HG02588 (cell line): ENCODE data around the gene TMCO1.
"Not testable (repeated sequence)": the region's sequence is repeated elsewhere in the genome, so short reads cannot be mapped to it uniquely, and the experiment has no call there.

ENCODE experiments used
- ATAC-seq: cut with Tn5 transposase; IDR thresholded peaks from one replicate; pipeline ENCODE4 v1.9.1; 2021; ENCODE audit warnings: mild to moderate bottlenecking, moderate library complexity; ENCODE audit not compliant: unreplicated experiment

TMCO1 gene

DNA sequence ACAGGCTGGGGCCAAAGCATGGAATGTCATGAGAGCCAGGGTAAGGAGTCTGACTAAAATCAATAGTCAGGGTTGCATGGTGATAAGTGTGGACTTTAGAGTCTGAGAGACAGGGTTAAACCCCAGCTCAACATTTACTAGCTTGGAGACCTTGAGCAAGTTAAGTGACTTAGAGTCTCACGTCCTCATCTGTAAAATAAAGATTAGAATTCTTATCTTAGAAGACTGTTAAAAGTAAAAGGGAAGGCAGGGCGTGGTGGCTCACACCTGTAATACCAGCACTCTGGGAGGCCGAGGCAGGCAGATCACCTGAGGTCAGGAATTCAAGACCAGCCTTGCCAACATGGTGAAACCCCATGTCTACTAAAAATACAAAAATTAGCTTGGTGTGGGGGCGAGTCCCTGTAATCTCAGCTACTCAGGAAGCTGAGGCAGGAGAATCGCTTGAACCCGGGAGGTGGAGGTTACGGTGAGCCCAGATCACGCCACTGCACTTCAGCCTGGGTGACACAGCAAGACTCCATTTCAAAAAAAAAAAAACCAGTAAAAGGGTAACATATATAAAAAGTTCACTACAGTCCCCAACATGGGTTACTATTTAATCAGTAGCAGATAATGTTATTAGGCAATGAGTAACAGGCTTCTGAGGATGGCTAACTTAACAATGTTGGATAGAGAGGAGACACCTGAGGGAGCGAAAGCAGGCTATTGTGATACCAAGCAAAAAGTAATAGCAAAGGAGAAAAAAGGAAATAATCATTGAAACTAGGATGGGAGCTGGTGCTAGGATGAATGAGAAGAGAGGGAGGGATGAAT is 20.8 kb downstream of the TMCO1 start:
- ATAC-seq = no peak

DNA sequence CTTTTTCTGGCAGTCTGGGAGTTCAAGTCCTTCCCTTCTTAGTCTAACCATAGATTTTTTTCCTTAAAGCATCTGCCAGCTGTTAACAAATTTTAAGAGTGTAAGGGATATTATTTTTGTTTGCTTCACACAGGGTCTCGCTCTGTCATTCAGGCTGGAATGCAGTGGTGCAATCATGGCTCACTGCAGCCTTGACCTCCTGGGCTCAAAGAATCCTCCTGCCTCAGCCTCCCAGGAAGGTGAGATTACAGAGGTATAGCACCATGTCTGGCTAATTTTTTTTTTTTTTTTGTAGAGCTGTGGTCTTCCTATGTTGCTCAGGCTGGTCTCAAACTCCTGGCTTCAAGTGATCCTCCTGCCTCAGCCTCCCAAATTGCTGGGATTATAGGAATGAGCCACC is 23.8 kb downstream of the TMCO1 start:
- not testable (repeated sequence) for ATAC-seq

- ATAC-seq = no peak
Measured at GRCh38 chr1:165742194-165742593, 26.5 kb downstream of the TMCO1 start.

GRCh38 chr1:165738794-165739193 is 29.9 kb downstream of the TMCO1 start:
- ATAC-seq = peak; percentile 93

- no peak for ATAC-seq
Measured at GRCh38 chr1:165737196-165737595, 31.5 kb downstream of the TMCO1 start.

- ATAC-seq = no peak
Measured at GRCh38 chr1:165734906-165735305, 33.8 kb downstream of the TMCO1 start.

GRCh38 chr1:165726841-165727240 is 41.8 kb downstream of the TMCO1 start:
- no peak for ATAC-seq

DNA sequence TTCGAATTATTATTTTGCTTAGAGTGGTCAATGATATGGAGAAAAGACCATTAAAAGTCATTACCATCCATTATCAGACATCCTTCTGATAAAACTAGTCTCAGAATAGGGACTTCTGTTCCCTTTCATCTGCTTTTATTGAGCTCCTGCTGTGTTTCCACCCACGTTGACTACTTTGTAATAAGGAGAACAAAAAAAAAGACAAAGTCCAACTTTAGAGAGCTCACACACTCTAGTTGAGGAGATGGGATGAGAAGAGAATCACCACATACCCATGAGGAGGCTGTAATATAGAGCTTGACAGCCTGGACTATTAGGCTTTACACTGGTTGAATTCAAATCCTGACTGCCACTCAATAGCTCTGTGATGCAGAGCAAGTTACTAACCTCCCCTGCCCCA is 42.5 kb downstream of the TMCO1 start:
- ATAC-seq = no peak

DNA sequence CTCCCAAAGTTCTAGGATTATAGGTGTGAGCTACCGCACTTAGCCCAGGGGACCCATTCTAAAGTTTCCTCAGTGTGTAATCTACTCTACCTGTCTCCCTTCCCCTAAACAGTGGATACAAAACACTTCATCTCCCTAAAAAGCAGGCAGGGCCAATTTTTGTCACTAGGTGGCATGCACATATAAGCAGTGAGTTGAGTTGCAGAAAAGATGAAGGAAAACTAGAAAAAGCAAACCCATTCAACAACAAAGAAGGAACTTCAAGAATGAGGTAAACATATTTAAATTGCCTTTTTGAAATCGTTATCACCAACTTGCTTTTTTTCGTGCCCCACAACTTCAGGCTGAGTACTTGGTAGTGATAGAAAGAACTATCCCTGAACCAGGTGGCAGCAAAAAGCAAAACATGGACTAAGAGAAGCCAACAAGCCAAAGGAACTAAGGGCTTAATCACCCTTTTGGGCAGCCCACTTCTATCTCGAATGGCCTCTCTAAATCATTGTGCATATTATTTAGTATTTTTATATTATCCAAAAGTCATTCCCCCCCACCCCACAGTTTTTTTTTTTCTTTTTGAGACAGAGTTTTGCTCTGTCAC is 50.7 kb downstream of the TMCO1 start:
- ATAC-seq = no peak

DNA sequence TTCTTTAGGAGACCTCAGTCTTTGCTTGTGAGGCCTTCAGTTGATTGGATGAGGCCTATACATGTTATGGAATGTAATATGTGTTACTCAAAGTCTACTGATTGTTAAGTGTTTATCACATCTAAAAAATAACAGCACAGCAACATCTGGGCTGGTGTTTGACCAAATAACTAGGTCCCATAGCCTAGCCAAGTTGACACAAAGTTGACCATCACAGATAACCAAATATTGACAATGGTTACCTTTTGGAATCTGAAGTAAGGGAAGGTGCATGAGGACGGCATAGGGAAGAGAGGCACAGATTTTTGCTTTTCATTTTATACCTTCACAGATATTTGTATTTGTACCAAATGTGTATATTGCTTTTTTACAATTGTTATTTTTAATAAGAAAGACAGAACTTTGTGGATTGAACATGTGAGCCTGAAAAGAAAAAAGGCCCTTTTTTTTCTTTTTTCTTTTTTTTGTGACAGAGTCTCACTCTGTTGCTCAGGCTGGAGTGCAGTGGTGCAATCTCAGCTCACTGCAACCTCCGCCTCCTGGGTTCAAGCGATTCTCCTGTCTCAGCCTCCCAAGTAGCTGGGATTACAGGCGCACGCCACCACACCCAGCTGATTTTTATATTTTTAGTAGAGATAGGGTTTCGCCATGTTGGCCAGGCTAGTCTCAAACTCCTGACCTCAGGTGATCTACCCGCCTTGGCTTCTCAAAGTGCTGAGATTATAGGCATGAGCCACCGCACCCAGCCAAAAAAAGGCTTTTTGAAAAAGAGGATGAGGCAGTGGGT is 52.2 kb downstream of the TMCO1 start:
- not testable (repeated sequence) for ATAC-seq

- ATAC-seq = no peak
Measured at GRCh38 chr1:165712764-165713163, 55.9 kb downstream of the TMCO1 start.

DNA sequence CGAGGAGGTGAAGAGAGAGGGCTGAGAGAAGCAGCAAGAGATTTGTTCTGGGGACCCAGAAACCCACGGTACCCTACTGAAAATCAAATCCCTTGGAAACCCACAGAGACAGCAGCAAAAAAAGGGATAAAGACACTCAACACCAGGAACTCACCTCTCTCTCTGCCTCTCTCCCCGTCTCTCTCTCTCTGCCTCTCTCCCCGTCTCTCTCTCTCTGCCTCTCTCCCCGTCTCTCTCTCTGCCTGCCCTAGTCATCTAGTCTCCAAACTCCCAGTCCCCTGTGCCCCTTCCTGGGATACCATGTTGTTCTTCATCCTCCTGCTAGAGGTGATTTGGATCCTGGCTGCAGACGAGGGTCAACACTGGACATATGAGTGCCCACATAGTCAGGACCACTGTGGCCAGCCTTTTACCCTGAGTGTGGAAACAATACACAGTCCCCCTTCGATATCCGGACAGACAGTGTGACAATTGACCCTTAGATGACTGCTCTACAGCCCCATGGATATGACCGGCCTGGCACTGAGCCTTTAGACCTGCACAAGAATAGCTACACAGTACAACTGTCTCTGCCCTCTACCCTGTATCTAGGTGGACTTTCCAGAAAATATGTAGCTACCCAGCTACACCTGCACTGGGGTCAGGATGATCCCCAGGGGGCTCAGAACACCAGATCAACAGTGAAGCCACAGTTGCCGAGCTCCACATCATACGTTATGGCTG is 60.5 kb downstream of the TMCO1 start:
- ATAC-seq = no peak

DNA sequence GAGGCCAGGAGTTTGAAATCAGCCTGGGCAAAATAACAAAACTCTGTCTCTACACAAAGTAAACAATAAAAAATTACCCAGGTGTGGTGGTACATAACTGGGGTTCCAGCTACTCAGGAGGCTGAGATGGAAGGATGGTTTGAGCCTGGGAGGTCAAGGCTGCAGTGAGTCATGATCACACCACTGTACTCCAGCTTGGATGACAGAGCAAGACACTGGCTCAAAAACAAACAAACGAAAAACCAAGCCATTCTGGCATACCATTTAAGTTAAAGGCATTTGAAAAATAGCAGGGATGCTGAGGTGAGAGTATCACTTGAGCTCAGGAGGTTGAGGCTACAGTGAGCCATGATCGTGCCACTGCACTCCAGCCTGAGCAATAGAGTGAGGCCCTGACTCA is 65.0 kb downstream of the TMCO1 start:
- no peak for ATAC-seq

DNA sequence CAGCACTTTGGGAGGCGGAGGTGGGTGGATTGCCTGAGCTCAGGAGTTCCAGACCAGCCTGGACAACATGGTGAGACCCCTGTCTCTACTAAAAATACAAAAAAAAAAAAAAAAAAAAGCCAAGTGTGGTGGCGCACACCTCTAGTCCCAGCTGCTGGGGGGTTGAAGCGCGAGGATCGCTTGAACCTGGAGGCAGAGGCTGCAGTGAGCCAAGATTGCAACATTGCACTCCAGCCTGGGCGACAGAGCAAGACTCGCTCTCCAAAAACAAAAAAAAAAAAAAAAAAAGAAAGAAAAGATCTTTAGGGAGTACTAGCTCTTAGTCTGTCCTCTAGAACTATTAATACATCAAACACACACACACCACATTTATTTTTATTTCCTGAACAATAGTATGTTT is 66.7 kb downstream of the TMCO1 start:
- ATAC-seq = not testable (repeated sequence)

DNA sequence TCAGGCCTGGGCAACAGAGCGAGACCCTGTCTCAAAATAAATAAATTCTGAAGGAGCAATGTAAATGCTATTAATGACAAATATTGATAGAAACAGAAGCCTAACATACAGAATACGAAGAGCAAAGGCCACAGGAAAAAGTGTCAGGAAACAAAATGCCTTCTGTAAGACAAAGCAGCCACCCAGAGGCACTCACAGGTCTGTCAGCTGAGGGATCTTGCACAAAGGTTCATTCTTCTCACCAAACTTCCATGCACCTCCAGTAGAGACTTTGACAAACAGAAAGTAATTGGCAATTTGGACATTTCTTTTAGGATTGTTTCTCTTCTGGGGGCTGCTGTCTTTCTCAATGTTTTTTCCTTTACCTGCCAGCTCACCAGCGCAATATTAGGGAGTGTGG is 69.1 kb downstream of the TMCO1 start:
- no peak for ATAC-seq

- no peak for ATAC-seq
Measured at GRCh38 chr1:165698761-165699052, 70.0 kb downstream of the TMCO1 start.

- peak; percentile 93 for ATAC-seq
Measured at GRCh38 chr1:165697881-165698760, 70.5 kb downstream of the TMCO1 start, which contains the start of gene ALDH9A1. ALDH9A1 (minus strand) TSS chr1:165698562; CDS start chr1:165698558, 4 bp downstream.

GRCh38 chr1:165697491-165697880 is 71.2 kb downstream of the TMCO1 start:
- ATAC-seq = no peak

DNA sequence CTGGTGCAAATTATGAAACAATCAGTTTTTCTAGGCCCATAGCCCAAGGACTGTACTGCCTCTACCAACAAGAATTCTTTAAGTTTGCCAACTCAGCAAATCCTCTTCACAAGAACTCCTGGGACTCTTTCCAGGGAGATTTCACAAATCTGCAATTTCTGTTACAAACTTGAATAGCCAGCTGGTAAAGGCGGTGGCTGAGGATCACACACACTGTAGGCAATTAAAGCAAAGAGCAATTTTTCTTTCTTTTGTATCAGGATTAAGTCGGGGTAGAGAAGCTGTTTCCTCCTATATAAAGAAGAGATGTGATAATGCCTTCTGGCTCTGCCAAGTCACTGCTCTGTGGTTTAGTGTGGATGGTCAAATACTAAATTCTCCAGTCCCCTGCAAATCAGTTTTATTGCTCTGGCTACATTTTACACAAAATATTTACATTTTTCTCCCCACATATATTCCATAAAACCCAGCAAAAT is 72.0 kb downstream of the TMCO1 start:
- no peak for ATAC-seq

DNA sequence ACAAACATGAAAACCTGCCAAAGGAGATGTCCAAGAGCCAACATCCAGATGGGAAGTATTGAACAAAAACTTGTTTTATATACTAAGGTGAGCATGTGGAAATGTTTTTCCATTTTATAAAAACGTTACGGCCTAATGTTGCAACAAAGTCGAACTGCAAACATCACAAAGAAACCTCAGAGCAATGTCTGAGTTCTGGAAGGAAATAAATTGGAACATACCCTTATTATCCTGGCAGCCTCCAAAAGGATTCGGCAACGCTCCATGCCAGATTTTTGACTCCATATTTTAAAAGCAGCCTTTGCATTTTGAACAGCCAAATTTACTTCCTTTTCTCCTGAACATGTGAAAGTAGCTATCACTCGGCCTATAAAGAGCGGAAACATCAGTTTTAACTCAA is 73.6 kb downstream of the TMCO1 start:
- no peak for ATAC-seq
